Activated effector memory CD4-positive, alpha-beta T cell treated with anti-CD3 and anti-CD28 coated beads, Interleukin-2, amount 50 U/mL, for 16 hours (primary cell): ENCODE data around the gene BBS2.
"Not testable (repeated sequence)": the region's sequence is repeated elsewhere in the genome, so short reads cannot be mapped to it uniquely, and the experiment has no call there.

ENCODE experiments used
- DNase-seq: peaks from one replicate; pipeline ENCODE4 v3.0.0-alpha.2; 2020

The BBS2 gene

GRCh38 chr16:56518425-56518824, 1.4 kb downstream of the BBS2 start:
- DNase-seq: no peak

GRCh38 chr16:56517206-56517605, 2.6 kb downstream of the BBS2 start:
- no peak for DNase-seq

- no peak for DNase-seq
These were observed 4.2 kb downstream of the BBS2 start for GRCh38 chr16:56515665-56516064.

DNA sequence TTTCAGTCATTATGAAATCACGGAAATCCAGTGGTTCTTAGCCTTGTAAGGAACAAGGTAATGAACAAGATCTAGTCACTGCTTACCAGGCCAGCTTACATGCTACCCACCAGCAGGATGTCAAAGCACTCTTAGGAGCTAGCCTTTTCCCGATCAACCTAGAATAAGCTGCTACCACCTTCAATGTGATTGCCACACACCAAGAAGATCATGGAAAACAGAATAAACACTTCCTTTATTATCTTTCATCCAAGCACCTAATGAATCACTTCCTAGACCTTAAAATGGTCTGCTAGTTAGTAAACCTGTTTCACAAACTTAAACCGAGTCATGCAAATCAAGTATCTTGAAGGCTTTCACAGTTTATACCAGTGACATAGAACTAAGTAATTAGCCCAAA, 5.0 kb downstream of the BBS2 start:
- no peak for DNase-seq

- DNase-seq: peak; percentile 77
These were observed 5.9 kb downstream of the BBS2 start for GRCh38 chr16:56513972-56514371.

- DNase-seq: no peak
These were observed 6.7 kb downstream of the BBS2 start for GRCh38 chr16:56513091-56513490.

DNA sequence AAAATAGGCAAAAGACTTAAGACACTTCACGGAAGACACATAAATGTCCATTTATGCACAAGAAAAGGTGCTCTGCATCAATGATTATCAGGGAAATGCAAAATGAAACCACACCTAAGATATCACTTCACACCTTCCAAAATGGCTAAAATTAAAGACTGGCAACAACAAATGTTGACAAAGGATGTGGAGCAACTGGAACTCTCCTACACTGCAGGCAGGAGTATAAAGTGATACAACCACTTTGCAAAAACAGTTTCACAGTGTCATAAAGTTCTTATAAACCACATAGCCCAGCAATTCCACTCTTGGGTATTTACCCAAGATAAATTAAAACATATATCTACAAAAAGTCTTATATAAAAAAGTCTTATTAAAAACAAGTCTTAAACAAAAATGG, 7.8 kb downstream of the BBS2 start:
- no peak for DNase-seq

GRCh38 chr16:56510544-56510943, 9.3 kb downstream of the BBS2 start:
- DNase-seq: no peak

DNA sequence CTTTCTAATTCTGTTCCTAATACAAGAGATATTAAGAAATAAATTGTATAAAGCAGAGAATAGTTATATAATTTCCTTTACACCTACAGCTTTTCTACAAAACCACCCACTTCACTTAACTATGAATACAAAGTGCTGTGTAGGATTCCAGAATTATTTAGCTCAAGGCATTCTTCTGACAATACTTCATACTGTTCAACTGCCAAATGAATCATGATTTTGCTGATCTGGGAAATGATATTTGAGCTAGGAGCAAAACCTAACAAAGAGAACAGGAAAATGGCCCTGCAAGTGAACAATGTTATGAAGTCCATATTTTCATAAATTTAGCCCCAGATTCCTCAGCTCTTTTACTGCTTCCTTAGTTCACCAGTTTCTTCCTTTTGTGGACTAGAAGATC, 12.9 kb downstream of the BBS2 start:
- no peak for DNase-seq

GRCh38 chr16:56505181-56505580, 14.6 kb downstream of the BBS2 start:
- no peak for DNase-seq

- no peak for DNase-seq
These were observed 26.0 kb downstream of the BBS2 start for GRCh38 chr16:56493815-56494214.

DNA sequence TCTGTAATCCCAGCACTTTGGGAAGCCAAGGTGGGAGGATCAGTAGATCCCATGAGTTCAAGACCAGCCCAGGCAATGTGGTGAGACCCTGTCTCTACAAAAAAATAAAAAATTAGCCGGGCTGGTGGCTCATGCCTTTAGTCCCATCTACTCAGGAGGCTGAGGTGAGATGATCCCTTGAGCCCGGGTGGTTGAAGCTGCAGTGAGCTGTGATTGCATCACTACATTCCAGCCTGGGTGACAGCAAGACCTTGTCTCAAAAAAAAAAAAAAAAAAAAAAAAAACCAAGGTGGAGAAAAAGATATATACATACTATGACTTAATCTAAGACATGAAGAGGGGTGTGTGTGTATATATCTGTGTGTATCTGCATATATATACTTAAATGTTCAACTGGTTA, 26.7 kb downstream of the BBS2 start:
- DNase-seq: no peak

- DNase-seq: no peak
These were observed 28.1 kb downstream of the BBS2 start for GRCh38 chr16:56491657-56492261.

DNA sequence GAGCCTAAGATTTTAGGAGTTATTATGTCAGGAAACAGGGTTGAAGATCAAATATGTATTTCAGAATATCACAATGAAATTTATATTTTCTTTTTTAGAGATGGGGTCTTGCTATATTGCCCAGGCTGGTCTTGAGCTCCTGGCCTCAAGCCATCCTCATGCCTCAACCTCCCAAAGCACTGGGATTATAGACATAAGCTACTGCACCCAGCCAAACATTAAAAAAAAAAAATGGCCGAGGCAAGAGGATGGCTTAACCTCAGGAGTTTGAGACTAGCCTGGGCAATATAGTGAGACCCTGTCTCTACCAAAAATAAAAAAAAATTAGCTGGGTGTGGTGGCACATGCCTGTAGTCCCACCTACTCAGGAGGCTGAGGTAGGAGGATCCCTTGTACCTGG, 31.0 kb downstream of the BBS2 start:
- not testable (repeated sequence) for DNase-seq

GRCh38 chr16:56488035-56488434, 31.8 kb downstream of the BBS2 start:
- no peak for DNase-seq

DNA sequence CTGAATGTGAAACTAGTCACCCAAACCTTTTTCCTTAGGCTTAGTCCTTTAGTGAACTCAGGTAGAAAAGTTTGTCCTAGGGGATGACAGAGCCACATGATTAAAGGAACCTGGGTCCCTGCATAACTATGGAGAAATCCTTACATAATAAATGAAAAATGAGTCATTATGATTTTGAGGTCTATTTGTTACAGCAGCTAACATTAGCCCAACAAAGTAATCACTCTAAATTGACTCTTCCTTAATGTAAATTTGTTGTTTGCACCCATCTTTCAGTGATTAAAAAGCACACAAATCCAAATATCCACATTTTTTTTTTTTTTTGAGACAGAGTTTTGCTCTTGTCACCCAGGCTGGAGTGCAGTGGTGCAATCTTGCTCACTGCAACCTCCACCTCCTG, 36.4 kb downstream of the BBS2 start:
- DNase-seq: no peak

DNA sequence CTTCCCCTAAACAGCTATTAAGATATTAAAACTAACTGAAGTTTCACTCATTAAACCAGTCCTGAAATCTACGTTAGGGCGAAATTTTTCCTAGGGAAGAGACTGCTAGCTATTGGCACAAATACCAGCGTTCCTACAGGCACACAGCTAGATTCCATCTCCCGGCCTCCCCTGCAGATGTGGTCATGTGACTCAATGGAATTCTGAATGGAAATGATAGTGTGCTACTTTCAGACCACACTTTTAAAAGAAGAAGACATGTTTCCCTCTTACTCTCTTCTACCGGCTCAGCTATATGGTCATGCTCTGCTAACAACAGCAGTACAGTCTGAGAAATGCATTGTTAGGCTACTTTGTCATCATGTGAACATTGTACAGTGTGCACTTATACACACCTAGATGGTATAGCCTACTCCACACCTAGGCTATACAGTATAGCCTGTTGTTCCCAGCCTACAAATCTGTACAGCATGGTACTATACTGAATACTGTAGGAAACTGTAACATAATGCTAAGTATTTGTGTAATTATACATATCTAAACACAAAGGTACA, 37.1 kb downstream of the BBS2 start:
- no peak for DNase-seq

- no peak for DNase-seq
These were observed 38.2 kb downstream of the BBS2 start for GRCh38 chr16:56481468-56482122.

GRCh38 chr16:56480776-56481467, 38.9 kb downstream of the BBS2 start:
- DNase-seq: no peak

- no peak for DNase-seq
These were observed 40.4 kb downstream of the BBS2 start for GRCh38 chr16:56479469-56479868.

GRCh38 chr16:56478281-56479049, 41.4 kb downstream of the BBS2 start:
- no peak for DNase-seq

DNA sequence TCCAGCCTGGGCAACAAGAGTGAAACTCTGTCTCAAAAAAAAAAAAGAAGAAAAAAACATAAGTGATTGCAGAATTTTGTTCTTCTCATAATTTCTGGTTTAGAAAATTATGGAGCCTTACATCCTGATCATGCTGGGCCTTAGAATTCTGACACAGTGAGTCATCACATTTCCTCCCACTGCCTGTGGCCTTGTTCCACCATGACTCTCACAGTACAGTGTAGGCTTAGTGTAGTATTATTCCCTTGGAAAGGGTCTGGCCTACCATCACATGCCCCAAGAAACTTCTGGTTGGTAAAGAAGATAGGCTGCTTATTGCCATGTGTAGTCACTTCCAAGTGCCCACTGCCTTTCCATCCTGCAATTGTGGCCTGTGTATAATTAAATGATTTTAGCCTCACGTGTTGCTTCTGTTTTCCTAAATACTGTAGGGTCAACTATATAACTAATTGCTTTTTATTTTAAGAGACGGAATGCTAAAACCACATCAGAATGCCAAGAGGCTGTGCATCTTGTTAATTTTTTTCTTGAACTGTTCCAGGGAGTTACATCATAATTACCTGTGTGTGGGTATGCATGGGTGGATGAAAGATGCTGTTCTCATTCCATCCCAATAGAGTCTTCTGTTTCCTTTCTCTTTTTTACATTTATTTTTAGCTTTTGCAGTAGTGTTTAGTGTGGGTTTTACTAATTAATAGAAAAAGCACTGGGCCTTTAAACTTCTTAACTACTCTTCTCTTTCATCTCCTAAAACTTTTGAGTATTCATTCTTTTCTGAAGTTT, 42.5 kb downstream of the BBS2 start:
- DNase-seq: no peak

- DNase-seq: no peak
These were observed 44.6 kb downstream of the BBS2 start for GRCh38 chr16:56475201-56475600.
